ENCODE data around the gene CACNA1C. TPM values are rescaled to one million over a fixed set of nuclear protein-coding genes. Genes with fewer than 3 reads are reported as not detected.

CACNA1C gene
- total RNA-seq, 1 experiment from 2014 or later, result not detected

DNA sequence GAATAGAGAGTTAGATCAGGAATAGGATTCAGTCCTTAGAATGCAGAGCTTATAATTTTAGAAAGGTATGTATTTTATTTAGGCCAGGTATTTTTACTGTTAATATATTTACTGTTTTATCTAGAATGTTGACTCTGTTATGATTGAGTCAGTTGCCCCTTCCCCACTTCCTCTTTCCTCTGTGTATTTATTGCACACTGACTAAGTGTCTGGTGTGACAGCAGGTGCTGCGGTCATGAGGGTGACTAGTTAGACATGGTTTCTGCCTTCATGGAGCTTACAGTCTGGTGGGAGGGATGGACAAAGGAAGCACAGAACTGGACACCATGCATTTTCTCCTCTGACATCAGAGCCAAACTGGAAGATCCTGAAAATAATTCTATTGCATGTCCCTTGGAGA is 159.8 kb downstream of the CACNA1C start:
- Histone ChIP-seq H3K9me3 (ENCODE audit: insufficient read depth, low read depth) (no peaks in the 10 kb centered on the region; the same call in 1 of the 2 replicates), H3F3A (ENCODE audit: insufficient read depth, low read depth) (no peaks in the 10 kb centered on the region), H3K27me3 (ENCODE audit: insufficient read depth, low read depth) (peaks cover 89% of the 10 kb centered on the region), H4K20me1 (ENCODE audit: insufficient read depth) (no peaks in the 10 kb centered on the region), H3K79me2 (ENCODE audit: low read depth) (no peaks in the 10 kb centered on the region), H3K4me1 (replicated peaks; ENCODE audit: insufficient read depth) (no peaks in the 10 kb centered on the region), H3K9me2 (ENCODE audit: insufficient read depth) (no peaks in the 10 kb centered on the region), H3K4me2 (no peak overlapping the region), H3K27ac (no peak overlapping the region), H3K4me3 (no peak overlapping the region), H2AFZ (no peak overlapping the region), H3K36me3 (ENCODE audit: low read depth) (no peaks in the 10 kb centered on the region)
- CTCF ChIA-PET, result no interaction called here
- POLR2A ChIA-PET (ENCODE audit: unreplicated experiment), result no interaction called here
- TF ChIP-seq, protein P1, sequence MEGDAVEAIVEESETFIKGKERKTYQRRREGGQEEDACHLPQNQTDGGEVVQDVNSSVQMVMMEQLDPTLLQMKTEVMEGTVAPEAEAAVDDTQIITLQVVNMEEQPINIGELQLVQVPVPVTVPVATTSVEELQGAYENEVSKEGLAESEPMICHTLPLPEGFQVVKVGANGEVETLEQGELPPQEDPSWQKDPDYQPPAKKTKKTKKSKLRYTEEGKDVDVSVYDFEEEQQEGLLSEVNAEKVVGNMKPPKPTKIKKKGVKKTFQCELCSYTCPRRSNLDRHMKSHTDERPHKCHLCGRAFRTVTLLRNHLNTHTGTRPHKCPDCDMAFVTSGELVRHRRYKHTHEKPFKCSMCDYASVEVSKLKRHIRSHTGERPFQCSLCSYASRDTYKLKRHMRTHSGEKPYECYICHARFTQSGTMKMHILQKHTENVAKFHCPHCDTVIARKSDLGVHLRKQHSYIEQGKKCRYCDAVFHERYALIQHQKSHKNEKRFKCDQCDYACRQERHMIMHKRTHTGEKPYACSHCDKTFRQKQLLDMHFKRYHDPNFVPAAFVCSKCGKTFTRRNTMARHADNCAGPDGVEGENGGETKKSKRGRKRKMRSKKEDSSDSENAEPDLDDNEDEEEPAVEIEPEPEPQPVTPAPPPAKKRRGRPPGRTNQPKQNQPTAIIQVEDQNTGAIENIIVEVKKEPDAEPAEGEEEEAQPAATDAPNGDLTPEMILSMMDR (conservative IDR thresholded peaks at IDR 0.05), result no peak
- no peak for TF ChIP-seq EZH2 (IDR thresholded peaks at IDR 0.05; ENCODE audit: low read depth)
- intact Hi-C loops (cut with micrococcal nuclease; ENCODE audit: unreplicated experiment), result no loop called here
- BruUV-seq (replicated peaks), result no TSS peak
- DNase-seq, result no peak

DNA sequence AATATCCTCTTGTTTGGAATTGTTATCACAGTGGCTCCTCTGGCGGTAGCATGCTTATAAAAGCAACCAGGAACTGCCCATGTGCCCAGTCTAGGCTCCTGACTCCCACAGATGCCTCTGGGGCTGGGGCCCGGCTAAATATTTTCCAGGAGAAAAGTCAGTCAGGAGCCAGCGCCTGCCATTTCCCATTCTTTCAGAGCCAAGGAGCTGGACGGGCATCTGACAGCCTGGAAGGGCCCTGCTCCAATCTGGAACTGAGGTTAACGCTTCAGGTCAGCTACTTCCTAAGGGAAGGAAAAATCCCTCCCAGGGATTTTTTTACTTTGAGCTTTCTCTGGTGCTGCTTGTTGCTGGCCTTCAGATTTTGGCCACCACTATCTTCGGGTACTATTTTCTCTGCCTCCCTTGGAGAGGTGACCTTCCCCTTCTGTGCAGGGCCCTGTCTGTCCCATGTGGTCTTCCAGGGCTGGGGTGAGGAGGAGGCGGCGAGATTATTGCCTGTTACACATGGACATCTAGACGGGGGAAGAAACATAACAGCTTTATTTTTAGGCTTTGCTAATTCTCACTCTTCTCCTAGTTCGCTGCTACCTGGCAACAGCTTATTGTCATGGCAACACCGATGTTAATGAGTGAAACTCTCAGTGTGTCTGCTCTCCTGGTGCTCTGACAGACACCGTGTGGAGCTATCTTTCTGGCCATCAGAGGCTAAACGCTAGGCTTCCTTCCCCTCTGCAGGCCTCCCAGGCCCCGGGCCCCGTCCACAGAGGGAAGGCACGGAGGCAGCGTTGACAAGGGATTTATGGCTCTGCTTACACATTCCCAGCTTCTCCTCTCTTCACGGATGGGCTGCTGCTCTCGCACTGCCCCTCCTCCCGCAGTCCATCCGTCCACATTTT is 160.4 kb downstream of the CACNA1C start:
- no peak overlapping the region for H3K4me3 ChIP-seq
- DNase-seq, result no peak
- H3K4me1 ChIP-seq (replicated peaks; ENCODE audit: insufficient read depth), result no peaks in the 10 kb centered on the region
- no peaks in the 10 kb centered on the region for H4K20me1 ChIP-seq (ENCODE audit: insufficient read depth)
- H3K9me3 ChIP-seq (ENCODE audit: insufficient read depth, low read depth), result no peaks in the 10 kb centered on the region; the same call in 1 of the 2 replicates
- intact Hi-C loops (cut with micrococcal nuclease; ENCODE audit: unreplicated experiment), result no loop called here
- CTCF ChIA-PET, result no interaction called here
- H2AFZ ChIP-seq, result no peak overlapping the region
- no peaks in the 10 kb centered on the region for H3K9me2 ChIP-seq (ENCODE audit: insufficient read depth)
- no peaks in the 10 kb centered on the region for H3F3A ChIP-seq (ENCODE audit: insufficient read depth, low read depth)
- no TSS peak for BruUV-seq (replicated peaks)
- H3K27ac ChIP-seq, result no peak overlapping the region
- POLR2A ChIA-PET (ENCODE audit: unreplicated experiment), result no interaction called here
- no peaks in the 10 kb centered on the region for H3K79me2 ChIP-seq (ENCODE audit: low read depth)
- H3K27me3 ChIP-seq (ENCODE audit: insufficient read depth, low read depth), result peaks cover 89% of the 10 kb centered on the region
- H3K4me2 ChIP-seq, result no peak overlapping the region
- H3K36me3 ChIP-seq (ENCODE audit: low read depth), result no peaks in the 10 kb centered on the region
- TF ChIP-seq, protein P1 (conservative IDR thresholded peaks at IDR 0.05), result no peak
- no peak for TF ChIP-seq EZH2 (IDR thresholded peaks at IDR 0.05; ENCODE audit: low read depth)

DNA sequence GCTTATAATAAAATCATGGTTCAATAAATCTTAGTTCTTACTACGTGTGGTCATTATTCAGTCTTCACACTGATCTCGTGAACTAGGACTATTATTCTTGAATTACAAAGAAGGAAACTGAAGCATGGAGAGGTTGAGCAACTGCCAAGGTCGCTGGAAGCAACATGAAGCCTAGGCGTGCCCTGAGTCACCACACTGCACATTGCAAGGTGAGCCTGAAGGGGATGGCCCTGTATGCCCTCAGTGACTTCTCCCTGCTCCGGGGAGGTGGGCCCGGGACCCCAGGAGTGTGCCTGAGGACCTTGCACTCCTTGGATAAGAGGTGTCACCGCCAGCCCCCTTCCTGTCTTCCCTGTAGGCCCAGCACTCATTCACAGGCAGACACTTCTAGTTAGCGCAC is 161.6 kb downstream of the CACNA1C start:
- Histone ChIP-seq H3K4me3 (no peak overlapping the region), H3K79me2 (ENCODE audit: low read depth) (no peaks in the 10 kb centered on the region), H3K4me2 (no peak overlapping the region), H4K20me1 (ENCODE audit: insufficient read depth) (no peaks in the 10 kb centered on the region), H3K27ac (no peak overlapping the region), H3F3A (ENCODE audit: insufficient read depth, low read depth) (no peaks in the 10 kb centered on the region), H2AFZ (no peak overlapping the region), H3K9me3 (ENCODE audit: insufficient read depth, low read depth) (no peaks in the 10 kb centered on the region; the same call in 1 of the 2 replicates), H3K9me2 (ENCODE audit: insufficient read depth) (no peaks in the 10 kb centered on the region), H3K27me3 (ENCODE audit: insufficient read depth, low read depth) (peaks cover 88% of the 10 kb centered on the region), H3K4me1 (replicated peaks; ENCODE audit: insufficient read depth) (no peaks in the 10 kb centered on the region), H3K36me3 (ENCODE audit: low read depth) (no peaks in the 10 kb centered on the region)
- ChIA-PET CTCF (no interaction called here), POLR2A (ENCODE audit: unreplicated experiment) (no interaction called here)
- intact Hi-C loops (cut with micrococcal nuclease; ENCODE audit: unreplicated experiment), result no loop called here
- DNase-seq, result no peak
- no TSS peak for BruUV-seq (replicated peaks)
- TF ChIP-seq, protein P1 (conservative IDR thresholded peaks at IDR 0.05), result no peak
- no peak for TF ChIP-seq EZH2 (IDR thresholded peaks at IDR 0.05; ENCODE audit: low read depth)

Data from PC-9 (cell line).